Ovary (tissue), 9 donors: ENCODE results near the gene BABAM2. TPM values are rescaled to one million over a fixed set of nuclear protein-coding genes. Genes with fewer than 3 reads are reported as not detected.
"Not testable (repeated sequence)": the region's sequence is repeated elsewhere in the genome, so short reads cannot be mapped to it uniquely, and the experiment has no call there.

Experiments used
- DNase-seq, 5 donors: peaks; one replicate each; pipeline ENCODE4 v3.0.0-alpha.2; 2019 to 2020
- H3K27ac ChIP-seq, 2 donors: fragments of 200-600 bp; one replicate each; pipeline versions ENCODE4 v1.5.1 to v1.8.0; 2019 to 2022
- H3K27me3 ChIP-seq: fragments of 200-600 bp; one replicate; pipeline ENCODE4 v1.8.0; 2022
- H3K36me3 ChIP-seq: fragments of 200-600 bp; sonication (generic); one replicate; pipeline ENCODE4 v1.5.1; 2019
- H3K4me1 ChIP-seq: one replicate; pipeline ENCODE4 v1.8.1; 2013; ENCODE audit warnings: mild to moderate bottlenecking, moderate library complexity; ENCODE audit not compliant: insufficient read depth
- H3K4me3 ChIP-seq: fragments of 200-600 bp; sonication (generic); one replicate; pipeline ENCODE4 v1.5.1; 2017
- H3K9me3 ChIP-seq, 2 donors: fragments of 200-600 bp in 1 of 2; sonication (generic) in 1 of 2; one replicate each; pipeline versions ENCODE4 v1.5.1 to v1.8.1; 2013 to 2019; ENCODE audit warnings: mild to moderate bottlenecking in 1 of 2, moderate library complexity in 1 of 2
- EP300 ChIP-seq: sonication (generic); formaldehyde crosslinking; IDR thresholded peaks from one replicate; pipeline ENCODE4 v1.6.1; 2017; ENCODE audit warnings: antibody characterized with exemption
- POLR2A ChIP-seq: fragments of 450-650 bp; IDR thresholded peaks from one replicate; pipeline ENCODE4 v1.6.1; 2017; ENCODE audit warnings: antibody characterized with exemption, mild to moderate bottlenecking, moderate library complexity
- WGBS, 3 donors: extraction: QIAGEN DNeasy Blood & Tissue Kit in 1 of 3; methylation state at CpG; one replicate each; pipeline versions ENCODE4 v1.1.5 to v1.1.7; 2013 to 2017; 5-methylcytosine and 5-hydroxymethylcytosine counted together
- intact Hi-C, 4 donors: fragments of 100-400 bp; cut with DNase I; formaldehyde crosslinking; loops; one replicate each; pipeline versions ENCODE4 v1.11.0 to v1.15.1; 2022 to 2023
- polyA plus RNA-seq, 2 donors: library from polyadenylated mRNA; stranded (reverse); fragments of 200-250 nt in 1 of 2; fragments of 350-450 nt in 1 of 2; fragmentation: Illumina TruSeq in 1 of 2; extraction: RNeasy Lipid Tissue Mini Kit (QIAGEN cat#74804) in 1 of 2; gene quantifications; one replicate each; pipeline ENCODE4 v1.2.3, GENCODE V29; 2013 to 2014
- total RNA-seq, 7 donors: library from RNA; depleted of rRNA in 2 of 7; stranded (reverse); fragments of >200 nt in 2 of 7; fragmentation: NEBNext Ultra II Directional in 3 of 7; extraction: Animal tissue kit (Norgen Biotek cat#: 25700) in 3 of 7; gene quantifications; one replicate each; pipeline versions ENCODE4 v1.1.0 to v1.2.4, GENCODE V29; 2016 to 2023
- TF ChIP-seq, protein P1 (sequence below), 3 donors: fragments of 450-650 bp in 2 of 3; fragments of 200-600 bp in 1 of 3; IDR thresholded peaks; one replicate each; pipeline versions ENCODE4 v1.5.1 to v1.8.0; 2016 to 2022; ENCODE audit warnings: antibody characterized with exemption in 3 of 3, mild to moderate bottlenecking in 1 of 3
- donor health status: DM: no; HTN: no; CAD: no; lungs with moderate emphysema.
- donor health status: DM: no; HTN: no; CAD: no.
- donor health status: Bipolar disorder and iron deficiency.
- donor health status: DM: yes; HTN: yes; CAD: no.
- donor health status: DM: no; HTN: no; CAD: no.
- donor health status: DM: yes; HTN: yes; CAD: no.

BABAM2 gene
- total and polyA plus RNA-seq, 9 donors, result 22.0 to 96.7 (median 46.8) TPM

DNA sequence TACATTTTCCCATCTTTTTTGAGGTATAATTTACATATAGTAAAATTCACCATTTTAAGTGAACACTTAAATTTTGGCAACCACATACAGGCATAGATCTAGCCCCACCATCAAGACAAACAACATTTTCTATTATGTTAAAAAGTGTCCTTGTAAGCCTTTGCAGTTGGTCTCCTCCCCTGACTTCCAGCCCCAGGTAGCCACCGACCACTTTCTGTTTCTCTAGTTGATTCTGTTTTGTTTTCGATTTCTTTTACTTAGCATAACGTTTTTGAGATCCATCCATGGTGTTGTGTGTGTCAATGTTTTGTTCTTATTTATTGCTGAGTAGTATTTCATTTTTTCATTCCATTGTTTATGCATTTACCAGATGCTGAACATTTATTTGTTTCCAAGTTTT is 366.7 kb downstream of the BABAM2 start:
- 80 to 86% (median 84%) methylated on average over 3 of the region's 3 CpGs for WGBS, 3 donors
- H3K9me3 ChIP-seq, result no peaks in the 10 kb centered on the region
- no peak for TF ChIP-seq EP300
- TF ChIP-seq, protein P1, sequence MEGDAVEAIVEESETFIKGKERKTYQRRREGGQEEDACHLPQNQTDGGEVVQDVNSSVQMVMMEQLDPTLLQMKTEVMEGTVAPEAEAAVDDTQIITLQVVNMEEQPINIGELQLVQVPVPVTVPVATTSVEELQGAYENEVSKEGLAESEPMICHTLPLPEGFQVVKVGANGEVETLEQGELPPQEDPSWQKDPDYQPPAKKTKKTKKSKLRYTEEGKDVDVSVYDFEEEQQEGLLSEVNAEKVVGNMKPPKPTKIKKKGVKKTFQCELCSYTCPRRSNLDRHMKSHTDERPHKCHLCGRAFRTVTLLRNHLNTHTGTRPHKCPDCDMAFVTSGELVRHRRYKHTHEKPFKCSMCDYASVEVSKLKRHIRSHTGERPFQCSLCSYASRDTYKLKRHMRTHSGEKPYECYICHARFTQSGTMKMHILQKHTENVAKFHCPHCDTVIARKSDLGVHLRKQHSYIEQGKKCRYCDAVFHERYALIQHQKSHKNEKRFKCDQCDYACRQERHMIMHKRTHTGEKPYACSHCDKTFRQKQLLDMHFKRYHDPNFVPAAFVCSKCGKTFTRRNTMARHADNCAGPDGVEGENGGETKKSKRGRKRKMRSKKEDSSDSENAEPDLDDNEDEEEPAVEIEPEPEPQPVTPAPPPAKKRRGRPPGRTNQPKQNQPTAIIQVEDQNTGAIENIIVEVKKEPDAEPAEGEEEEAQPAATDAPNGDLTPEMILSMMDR (IDR thresholded peaks at IDR 0.05), result no peak
- TF ChIP-seq POLR2A, result no peak

DNA sequence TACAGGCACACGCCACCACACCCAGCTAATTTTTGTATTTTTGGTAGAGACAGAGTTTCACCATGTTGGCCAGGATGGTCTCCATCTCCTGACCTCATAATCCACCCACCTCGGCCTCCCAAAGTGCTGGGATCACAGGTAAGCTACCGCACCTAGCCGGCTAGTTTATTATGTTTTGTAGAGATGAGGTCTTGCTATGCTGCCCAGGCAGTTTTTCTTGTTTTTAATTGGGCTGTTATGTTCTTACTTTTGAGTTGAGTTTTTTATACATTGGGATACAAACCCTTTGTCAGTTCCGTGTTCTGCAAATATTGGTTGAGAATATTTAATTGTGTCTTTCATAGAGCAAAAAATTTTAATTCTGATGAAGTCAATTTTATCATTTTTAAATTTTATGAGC is 368.7 kb downstream of the BABAM2 start:
- intact Hi-C loops, H3K9me3 ChIP-seq, H3K27me3 ChIP-seq, H3K36me3 ChIP-seq, DNase-seq, H3K4me1 ChIP-seq, H3K4me3 ChIP-seq, H3K27ac ChIP-seq: not testable (repeated sequence)
- WGBS, 3 donors, result 96 to 99% (median 97%) methylated on average over 5 of the region's 5 CpGs

More for the DNA sequence above, 366.7 kb downstream of the BABAM2 start:
- intact Hi-C loops, result no loop called here
- Histone ChIP-seq H3K27me3 (no peaks in the 10 kb centered on the region), H3K4me1 (no peaks in the 10 kb centered on the region), H3K36me3 (no peaks in the 10 kb centered on the region), H3K27ac (no peak overlapping the region), H3K4me3 (no peak overlapping the region)
- DNase-seq, result no peak

DNA sequence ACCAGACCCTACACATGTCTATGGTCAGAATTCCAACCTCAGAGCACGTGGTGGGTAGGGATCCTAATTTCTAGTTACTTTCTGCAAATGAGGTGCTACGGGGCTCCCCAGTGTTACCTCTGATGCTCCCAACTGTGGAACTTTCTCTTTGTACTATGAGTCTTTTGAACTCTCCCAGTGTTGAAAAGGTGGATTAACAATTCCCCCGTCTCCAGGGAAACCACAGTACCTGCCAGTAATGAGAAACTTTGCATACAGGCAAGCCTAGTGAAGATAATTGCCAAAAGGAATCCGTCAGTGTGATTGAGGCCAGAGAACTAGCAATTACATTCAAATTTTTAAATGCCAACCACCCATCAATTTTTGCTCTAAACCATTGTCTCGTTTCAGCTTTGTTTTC is 373.2 kb downstream of the BABAM2 start:
- DNase-seq, result no peak
- intact Hi-C loops, result no loop called here
- 96 to 98% (median 97%) methylated on average over 5 of the region's 5 CpGs for WGBS, 3 donors
- no peaks in the 10 kb centered on the region for H3K9me3 ChIP-seq
- no peaks in the 10 kb centered on the region for H3K27me3 ChIP-seq
- TF ChIP-seq, protein P1 (IDR thresholded peaks at IDR 0.05), result no peak
- no peak for TF ChIP-seq EP300
- no peak for TF ChIP-seq POLR2A
- no peak overlapping the region for H3K27ac ChIP-seq
- H3K4me3 ChIP-seq, result no peak overlapping the region
- H3K4me1 ChIP-seq, result peaks cover 1% of the 10 kb centered on the region
- no peaks in the 10 kb centered on the region for H3K36me3 ChIP-seq

DNA sequence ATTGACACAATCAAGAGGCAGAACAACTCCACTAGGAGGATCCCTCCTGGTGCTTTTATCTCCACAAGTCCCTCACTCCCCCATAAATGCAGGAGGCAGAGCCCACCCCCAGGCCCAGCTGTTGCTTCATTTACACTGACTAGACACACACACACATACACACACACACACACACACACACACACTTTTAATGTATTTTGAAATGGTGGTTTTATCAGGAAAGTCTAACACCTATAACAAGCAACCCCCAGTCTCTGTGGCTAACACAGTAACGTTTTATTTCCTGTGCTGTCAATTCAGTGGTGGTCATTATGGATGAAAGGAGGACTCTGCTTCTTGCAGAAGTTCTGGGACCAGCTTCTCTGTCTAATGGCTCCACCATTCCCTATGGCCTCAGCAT is 376.8 kb downstream of the BABAM2 start:
- no peak for TF ChIP-seq POLR2A
- TF ChIP-seq, protein P1 (IDR thresholded peaks at IDR 0.05), result no peak
- no peak for TF ChIP-seq EP300
- Histone ChIP-seq H3K4me3 (no peak overlapping the region), H3K27me3 (no peaks in the 10 kb centered on the region), H3K27ac (no peak overlapping the region), H3K9me3 (no peaks in the 10 kb centered on the region), H3K36me3 (no peaks in the 10 kb centered on the region), H3K4me1 (peaks cover 5% of the 10 kb centered on the region)
- intact Hi-C loops, result no loop called here
- WGBS, 3 donors, result 50 to 70% (median 59%) methylated on average over 1 of the region's 1 CpG
- DNase-seq, result no peak

DNA sequence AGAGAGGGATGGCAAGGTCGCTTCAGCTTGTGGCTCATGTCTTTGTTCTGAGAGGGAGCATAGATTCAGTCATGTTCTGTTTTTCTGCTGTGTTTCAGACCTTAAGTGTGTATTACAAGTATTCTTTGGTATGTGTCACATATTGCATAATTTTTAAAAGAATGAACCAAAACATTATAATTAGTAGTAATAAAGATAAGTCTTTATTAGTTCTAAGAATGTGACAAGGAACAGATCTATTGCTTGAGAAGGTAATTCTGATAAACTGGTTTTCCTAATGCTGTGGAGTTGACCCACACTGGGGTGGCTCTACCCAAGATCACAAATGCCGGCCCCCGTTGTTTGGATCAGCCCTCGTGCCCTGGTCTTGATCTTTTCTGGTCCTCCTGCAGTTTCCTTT is 377.9 kb downstream of the BABAM2 start:
- H3K4me1 ChIP-seq, result peaks cover 5% of the 10 kb centered on the region
- 57 to 68% (median 60%) methylated on average over 4 of the region's 4 CpGs for WGBS, 3 donors
- H3K4me3 ChIP-seq, result no peak overlapping the region
- TF ChIP-seq POLR2A, result no peak
- TF ChIP-seq EP300, result no peak
- TF ChIP-seq, protein P1 (IDR thresholded peaks at IDR 0.05), result no peak
- no peaks in the 10 kb centered on the region for H3K36me3 ChIP-seq
- H3K27me3 ChIP-seq, result no peaks in the 10 kb centered on the region
- H3K9me3 ChIP-seq, result no peaks in the 10 kb centered on the region
- peak overlapping the region in 1 of 2 donors; percentile 26 for H3K27ac ChIP-seq
- intact Hi-C loops, result no loop called here
- no peak for DNase-seq
